Osteocyte (in vitro differentiated cells): ENCODE data around the gene TMIGD1. TPM values are rescaled to one million over a fixed set of nuclear protein-coding genes. Genes with fewer than 3 reads are reported as not detected.

Experiments used
- DNase-seq: peaks from one replicate; pipeline ENCODE4 v3.0.0; 2021; ENCODE audit warnings: mixed read lengths; ENCODE audit not compliant: unreplicated experiment; ENCODE audit errors: extremely low spot score
- H3K27ac Mint-ChIP-seq: one replicate; pipeline ENCODE4 v1.8.0; 2021; ENCODE audit warnings: mild to moderate bottlenecking, mixed read lengths; ENCODE audit not compliant: unreplicated experiment
- H3K27me3 Mint-ChIP-seq: one replicate; pipeline ENCODE4 v1.8.0; 2021; ENCODE audit warnings: mixed read lengths; ENCODE audit not compliant: unreplicated experiment
- H3K36me3 Mint-ChIP-seq: one replicate; pipeline ENCODE4 v1.8.0; 2021; ENCODE audit warnings: mixed read lengths; ENCODE audit not compliant: unreplicated experiment
- H3K4me1 Mint-ChIP-seq: one replicate; pipeline ENCODE4 v1.8.0; 2021; ENCODE audit warnings: mixed read lengths; ENCODE audit not compliant: unreplicated experiment
- H3K4me3 Mint-ChIP-seq: one replicate; pipeline ENCODE4 v1.8.0; 2021; ENCODE audit warnings: mild to moderate bottlenecking, moderate library complexity, mixed read lengths; ENCODE audit not compliant: unreplicated experiment
- H3K9me3 Mint-ChIP-seq: one replicate; pipeline ENCODE4 v1.8.0; 2021; ENCODE audit warnings: mixed read lengths; ENCODE audit not compliant: unreplicated experiment
- CTCF ChIP-seq: fragments of 200-600 bp; sonication (generic); IDR thresholded peaks from 2 replicates; pipeline ENCODE4 v1.5.0; 2021; ENCODE audit warnings: antibody characterized with exemption, mild to moderate bottlenecking, moderate library complexity
- total RNA-seq: library from RNA; stranded (reverse); gene quantifications from 2 replicates; pipeline ENCODE4 v1.2.1, GENCODE V29; 2021

TMIGD1 gene
- total RNA-seq, 1 donor from 2014 or later = not detected

GRCh38 chr17:30310562-30310961, 23.3 kb downstream of the TMIGD1 start:
- Mint-ChIP-seq H3K4me1 (no peaks in the 10 kb centered on the region), H3K27me3 (peaks cover 40% of the 10 kb centered on the region), H3K27ac (no peak overlapping the region), H3K4me3 (no peak overlapping the region), H3K9me3 (no peaks in the 10 kb centered on the region), H3K36me3 (no peaks in the 10 kb centered on the region)
- no peak for DNase-seq
- TF ChIP-seq CTCF = no peak

GRCh38 chr17:30309591-30309990, 24.3 kb downstream of the TMIGD1 start:
- no peak overlapping the region for H3K4me3 Mint-ChIP-seq
- no peak for TF ChIP-seq CTCF
- H3K9me3 Mint-ChIP-seq = no peaks in the 10 kb centered on the region
- no peaks in the 10 kb centered on the region for H3K4me1 Mint-ChIP-seq
- H3K27ac Mint-ChIP-seq = no peak overlapping the region
- peaks cover 31% of the 10 kb centered on the region for H3K27me3 Mint-ChIP-seq
- H3K36me3 Mint-ChIP-seq = no peaks in the 10 kb centered on the region
- DNase-seq = no peak

GRCh38 chr17:30308406-30308805, 25.5 kb downstream of the TMIGD1 start:
- TF ChIP-seq CTCF = no peak
- Mint-ChIP-seq H3K27ac (no peak overlapping the region), H3K36me3 (no peaks in the 10 kb centered on the region), H3K4me1 (no peaks in the 10 kb centered on the region), H3K4me3 (no peak overlapping the region), H3K27me3 (peaks cover 26% of the 10 kb centered on the region), H3K9me3 (no peaks in the 10 kb centered on the region)
- DNase-seq = no peak

- no peak overlapping the region for H3K4me3 Mint-ChIP-seq
- H3K27ac Mint-ChIP-seq = no peak overlapping the region
- TF ChIP-seq CTCF = no peak
- peaks cover 13% of the 10 kb centered on the region for H3K27me3 Mint-ChIP-seq
- no peaks in the 10 kb centered on the region for H3K4me1 Mint-ChIP-seq
- H3K36me3 Mint-ChIP-seq = no peaks in the 10 kb centered on the region
- no peaks in the 10 kb centered on the region for H3K9me3 Mint-ChIP-seq
- DNase-seq = no peak
These were observed 29.1 kb downstream of the TMIGD1 start for GRCh38 chr17:30304778-30305177.

GRCh38 chr17:30302241-30302640, 31.6 kb downstream of the TMIGD1 start:
- TF ChIP-seq CTCF = no peak
- H3K4me1 Mint-ChIP-seq = no peaks in the 10 kb centered on the region
- no peaks in the 10 kb centered on the region for H3K9me3 Mint-ChIP-seq
- no peak for DNase-seq
- no peak overlapping the region for H3K4me3 Mint-ChIP-seq
- H3K27ac Mint-ChIP-seq = no peak overlapping the region
- no peaks in the 10 kb centered on the region for H3K36me3 Mint-ChIP-seq
- peaks cover 8% of the 10 kb centered on the region for H3K27me3 Mint-ChIP-seq
